Right forelimb (tissue), 1 donor: ENCODE data around the gene MBP.
"Not testable (repeated sequence)": the region's sequence is repeated elsewhere in the genome, so short reads cannot be mapped to it uniquely, and the experiment has no call there.

Experiments
- DNase-seq: peaks from one replicate; pipeline ENCODE4 v3.0.0-alpha.2; 2018

The MBP gene

DNA sequence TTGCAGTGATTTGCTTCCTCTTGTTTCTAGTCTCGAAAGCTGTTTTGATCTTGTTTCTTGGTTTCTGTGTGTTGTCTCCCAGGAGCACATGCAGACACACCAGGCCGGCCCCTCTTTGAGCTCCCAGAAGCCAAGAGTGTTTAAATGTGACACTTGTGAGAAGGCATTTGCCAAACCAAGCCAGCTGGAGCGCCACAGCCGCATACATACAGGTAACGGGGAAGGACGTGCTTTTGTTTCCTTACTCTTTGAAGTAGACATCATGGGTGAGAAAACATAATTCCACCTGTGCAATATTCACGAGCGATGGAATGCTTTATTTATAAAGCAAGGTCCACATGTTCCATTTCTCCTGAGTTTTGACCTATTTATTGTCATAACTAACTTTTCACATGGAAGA, 173.0 kb downstream of the MBP start:
- no peak for DNase-seq

DNA sequence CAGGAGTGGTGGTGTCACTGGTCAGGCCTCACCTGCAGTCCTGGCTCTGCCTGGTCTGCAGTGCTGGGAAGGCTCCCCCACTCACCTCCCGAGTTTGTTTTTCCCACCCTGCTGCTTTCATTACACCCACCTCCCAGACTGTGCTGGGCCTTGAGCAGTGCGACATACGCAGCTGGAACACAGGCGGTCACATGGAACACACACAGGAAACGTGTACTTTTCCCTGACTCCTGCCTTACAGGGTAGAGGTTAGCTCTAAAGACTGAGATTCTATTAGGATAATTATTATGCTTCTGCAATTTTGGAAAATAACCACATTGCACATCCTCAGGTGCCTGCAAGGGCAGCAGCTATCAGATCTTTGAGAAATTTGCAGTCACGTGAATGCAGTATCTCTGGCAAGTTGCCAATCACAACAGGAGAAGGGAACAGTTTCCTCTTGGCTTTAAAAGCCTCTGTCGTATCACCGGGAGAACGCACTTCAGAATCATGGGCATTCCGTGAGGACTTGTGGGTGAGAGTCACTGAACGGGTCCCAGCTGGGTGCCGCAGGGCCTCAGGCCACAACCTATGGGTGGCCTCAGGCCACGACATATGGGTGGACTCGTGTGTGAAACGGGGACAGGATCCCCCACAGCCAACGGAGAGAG, 173.8 kb downstream of the MBP start:
- DNase-seq: no peak

DNA sequence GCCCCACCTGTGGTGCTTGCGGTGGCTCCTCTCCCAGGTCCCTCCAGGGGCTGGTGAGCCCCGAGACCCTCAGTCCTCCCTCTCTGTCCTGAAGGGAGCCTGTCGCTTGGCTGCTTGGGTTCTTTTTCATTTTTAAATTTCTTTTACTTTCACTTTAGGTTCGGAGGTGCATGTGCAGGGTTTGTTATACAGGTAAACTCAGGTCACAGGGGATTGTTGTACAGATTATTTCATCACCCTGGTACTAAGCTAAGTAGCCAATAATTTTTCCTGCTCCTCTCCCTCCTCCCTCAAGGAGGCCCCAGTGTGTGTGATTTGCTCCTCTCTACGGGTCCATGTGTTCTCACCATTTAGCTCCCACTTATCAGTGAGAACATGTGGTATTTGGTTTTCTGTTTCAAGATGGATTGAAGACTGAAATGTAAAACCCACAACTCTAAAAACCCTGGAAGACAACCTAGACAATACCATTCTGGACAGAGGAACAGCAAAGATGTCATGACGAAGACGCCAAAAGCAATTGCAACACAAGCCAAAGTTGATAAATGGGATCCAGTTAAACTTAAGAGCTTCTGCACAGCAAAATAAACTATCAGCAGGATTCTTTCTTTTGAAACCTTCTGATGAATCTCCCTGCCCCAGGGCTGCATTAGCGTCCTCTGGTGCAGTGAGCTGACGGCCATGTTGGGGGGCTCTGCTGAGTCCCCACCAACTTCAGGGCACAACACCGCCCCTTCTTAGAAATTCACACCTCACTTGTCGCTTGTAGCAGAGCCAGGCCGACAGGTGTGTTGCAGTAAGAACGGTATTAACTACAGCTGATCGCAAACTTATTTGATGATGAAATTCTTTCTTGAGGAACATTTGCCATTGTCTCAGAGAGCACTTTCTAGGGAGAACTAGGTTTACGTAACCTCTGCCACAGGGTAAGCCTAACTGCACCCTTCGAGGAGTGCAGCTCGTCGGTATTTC, 174.9 kb downstream of the MBP start:
- DNase-seq: no peak

DNA sequence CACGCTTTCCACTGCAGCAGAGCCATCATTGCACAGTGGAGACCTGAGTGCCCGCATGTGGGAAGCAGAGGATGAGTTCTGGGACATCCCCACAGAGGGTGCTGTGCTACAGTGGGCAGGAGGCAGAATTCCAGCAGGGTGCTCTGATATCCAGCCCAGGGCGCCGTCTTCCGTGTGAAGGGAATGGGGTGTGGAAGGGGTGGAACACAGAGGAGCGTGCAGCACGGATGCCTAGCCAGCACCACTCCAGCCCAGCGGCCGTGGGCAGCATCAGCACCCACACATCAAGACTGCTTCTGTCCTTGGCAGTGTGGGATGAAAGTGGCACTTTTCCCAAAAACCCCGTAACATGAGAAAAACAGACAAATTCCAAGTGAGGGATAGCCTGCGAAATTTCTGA, 175.9 kb downstream of the MBP start:
- DNase-seq: peak; percentile 31

DNA sequence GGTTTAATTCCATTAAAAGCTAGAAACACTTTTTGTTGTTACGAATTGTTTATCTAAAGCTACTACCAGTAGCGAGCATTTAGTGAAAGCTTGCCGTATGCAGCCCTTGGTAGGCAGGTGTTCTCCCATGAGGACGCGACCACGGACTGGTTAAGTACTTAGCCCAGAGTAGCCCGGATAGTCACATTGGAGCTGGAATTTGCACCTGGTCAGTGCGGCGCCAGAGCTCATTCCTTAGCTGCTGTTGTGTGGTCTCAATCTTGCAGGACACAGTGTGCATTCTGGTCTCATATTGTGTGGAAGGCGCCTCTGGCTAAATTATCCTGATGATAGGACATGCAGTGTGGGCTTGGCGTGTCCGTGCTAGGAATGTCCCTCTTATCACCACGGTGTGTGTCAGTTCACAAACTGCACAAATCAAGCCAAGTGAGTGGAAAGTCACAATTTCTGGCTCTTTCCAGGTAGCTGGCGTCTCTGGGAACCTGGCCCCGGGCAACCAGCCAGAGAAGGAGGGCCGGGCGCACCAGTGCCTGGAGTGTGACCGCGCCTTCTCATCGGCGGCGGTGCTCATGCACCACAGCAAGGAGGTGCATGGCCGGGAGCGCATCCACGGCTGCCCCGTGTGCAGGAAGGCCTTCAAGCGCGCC, 176.9 kb downstream of the MBP start:
- peak; percentile 42 for DNase-seq

DNA sequence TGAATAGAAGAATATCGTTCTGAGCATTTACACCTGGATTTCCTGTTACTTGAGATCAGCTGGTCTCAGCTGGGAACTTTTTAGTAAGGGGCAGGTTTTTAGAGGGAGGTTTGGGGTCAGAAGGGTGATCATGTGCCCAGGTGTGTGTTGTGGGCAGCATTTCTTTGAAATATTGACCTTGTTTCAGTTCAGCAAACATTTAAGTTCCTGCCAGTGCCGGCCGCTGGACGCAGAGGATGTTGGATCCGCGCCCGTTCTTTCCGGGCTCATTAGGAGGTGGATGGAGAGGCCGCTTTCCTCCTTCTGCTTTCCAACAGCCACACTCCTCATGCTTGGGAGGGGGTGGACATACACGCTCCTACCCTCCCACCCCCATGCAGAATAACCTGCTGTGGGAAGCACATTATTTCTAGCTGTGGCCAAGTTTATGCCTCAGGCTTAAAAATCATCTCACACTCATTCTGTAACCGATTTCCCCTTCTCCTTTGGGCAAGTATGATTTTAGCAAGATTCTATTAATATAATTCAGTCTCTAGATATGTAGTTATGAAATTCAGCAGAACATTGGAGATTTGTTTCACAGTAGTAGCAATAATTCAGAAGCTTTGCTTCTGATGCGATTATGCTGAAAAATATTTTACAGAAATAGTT, 178.9 kb downstream of the MBP start:
- peak; percentile 77 for DNase-seq

DNA sequence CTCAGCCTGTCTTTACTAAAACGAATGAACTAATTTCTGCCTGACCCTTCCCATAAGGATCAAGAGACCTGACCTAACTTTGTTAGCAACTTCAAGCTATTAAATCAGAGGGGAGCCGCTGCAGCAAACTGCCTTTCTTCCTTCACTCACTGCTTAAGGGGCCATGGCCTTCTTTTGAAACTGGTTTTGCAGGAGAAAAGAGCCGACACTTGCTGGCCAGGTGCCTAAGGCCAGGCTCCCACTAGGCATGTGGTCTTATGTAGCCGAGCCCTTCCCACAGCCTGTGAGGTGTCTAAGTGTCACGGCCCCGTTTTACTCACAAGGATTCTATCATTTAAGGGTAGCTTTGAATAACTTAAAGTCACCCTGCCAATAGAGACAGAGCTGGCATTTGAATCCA, 179.4 kb downstream of the MBP start:
- no peak for DNase-seq

DNA sequence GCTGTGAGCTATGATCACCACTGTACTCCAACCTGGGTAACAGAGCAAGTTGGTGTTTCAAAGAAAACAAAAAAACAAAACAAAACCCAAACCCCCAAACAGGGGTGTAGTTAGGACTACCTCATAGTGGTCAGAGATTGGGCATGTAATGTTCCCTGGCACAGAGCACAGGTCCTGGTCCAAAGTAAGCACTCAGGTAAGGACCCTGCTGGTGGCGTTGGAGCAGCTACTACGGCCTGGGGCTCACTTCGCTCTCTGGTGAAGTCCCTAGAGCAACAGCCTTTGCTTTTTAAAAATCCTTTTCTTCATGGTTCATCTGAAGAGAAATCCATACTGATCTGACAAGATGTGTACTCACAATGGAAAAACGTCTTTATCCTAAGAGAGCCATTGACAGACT, 179.8 kb downstream of the MBP start:
- DNase-seq: no peak

DNA sequence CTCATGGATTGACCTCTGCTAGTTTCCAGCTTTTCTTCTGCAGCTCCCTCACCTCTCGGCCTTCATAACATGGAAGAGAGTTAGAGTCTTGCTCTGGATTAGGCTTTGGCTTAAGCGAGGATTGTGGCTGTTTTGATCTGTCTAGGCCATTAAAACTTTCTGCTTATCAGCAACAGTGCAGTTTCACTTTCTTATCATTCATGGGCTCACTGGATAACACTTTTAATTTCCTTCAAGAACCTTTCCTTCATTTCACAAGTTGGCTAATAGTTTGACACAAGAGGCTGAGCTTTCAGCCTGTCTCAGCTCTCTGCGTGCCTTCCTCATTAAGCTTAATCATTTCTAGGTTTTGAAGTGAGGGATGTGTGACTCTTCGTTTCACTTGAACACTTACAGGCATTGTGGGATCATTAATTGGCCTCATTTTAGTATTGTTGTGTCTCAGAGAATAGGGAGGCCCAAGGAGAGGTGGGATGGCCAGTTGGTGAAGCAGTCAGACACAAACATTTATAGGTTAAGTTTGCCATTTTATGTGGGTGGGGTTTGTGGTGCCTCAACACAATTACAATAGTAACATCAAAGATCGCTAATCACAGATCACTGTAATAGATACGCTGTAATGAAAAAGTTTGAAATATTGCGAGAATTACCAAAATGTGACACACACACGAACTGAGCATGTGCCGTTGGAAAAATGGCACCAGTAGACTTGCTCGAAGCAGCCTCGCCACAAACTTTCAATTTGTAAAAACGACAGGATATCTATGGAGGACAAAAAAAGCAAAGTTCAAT, 180.9 kb downstream of the MBP start:
- no peak for DNase-seq

DNA sequence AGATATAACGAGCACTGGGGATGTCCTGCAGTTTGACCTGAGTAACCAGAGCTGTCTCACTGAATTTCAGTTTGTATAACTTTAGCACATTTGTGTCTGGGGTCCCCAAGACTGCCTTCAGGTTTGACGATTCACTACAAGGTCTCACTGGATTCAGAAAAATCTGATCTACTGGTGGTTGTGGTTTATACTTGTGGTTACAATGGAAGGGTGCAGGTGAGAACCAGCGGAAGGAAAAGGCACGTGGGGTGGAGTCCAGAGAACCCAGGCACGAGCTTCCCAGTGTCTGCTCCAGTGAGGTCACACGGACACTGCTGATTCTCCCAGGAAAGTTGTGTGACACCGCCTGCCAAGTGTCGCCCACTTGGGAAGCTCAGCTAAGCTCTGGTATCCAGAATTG, 184.2 kb downstream of the MBP start:
- no peak for DNase-seq

DNA sequence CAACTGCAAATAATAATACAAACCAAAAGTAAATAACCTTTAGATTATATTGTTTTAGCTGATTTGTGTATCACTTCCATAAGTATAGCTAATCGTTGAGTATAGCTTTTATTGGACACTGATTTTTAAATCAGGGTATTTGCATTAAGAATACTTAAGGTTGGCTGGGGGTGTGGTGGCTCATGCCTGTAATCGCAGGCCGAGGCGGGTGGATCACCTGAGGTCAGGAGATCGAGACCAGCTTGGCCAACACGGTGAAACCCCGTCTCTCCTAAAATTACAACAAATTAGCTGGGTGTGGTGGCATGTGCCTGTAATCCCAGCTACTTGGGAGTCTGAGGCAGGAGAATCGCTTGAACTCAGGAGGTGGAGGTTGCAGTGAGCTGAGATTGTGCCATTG, 188.2 kb downstream of the MBP start:
- DNase-seq: not testable (repeated sequence)

DNA sequence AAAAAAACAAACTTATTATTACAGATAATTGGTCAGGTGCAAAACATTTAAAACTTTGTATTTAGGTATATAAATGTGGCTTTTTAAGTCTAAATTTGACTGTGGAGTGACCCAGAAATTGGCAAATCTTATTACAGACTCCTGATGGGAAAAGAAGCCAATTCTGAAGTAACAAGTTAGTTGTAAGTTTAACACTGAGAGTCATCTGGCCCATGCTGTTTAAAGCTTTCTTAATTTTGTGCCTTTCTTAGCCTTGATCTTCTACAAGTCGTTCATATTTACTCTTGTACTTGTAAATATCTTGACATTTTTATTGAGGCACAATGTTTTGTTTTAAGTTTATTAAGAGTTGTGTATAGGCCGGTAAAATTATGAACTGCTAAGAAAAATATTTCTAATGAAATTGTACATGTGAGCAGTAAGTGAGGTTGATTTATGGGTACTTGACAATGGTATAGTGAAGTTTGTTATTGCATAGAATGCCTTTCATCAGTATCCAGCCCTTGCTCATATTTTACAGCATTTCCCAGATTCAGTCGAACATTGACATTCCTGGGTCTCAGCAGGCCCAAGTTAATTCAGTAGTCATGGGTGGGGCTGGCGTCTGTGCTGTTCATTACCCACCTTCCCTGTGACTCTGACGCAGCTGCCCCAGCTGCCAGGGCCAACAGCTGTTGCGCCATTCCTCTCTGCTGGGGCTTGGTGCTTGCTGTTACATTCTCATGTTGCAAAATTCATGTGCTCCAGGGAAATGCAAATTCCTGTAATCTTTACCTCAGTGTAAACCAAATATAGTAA, 188.8 kb downstream of the MBP start:
- DNase-seq: no peak

DNA sequence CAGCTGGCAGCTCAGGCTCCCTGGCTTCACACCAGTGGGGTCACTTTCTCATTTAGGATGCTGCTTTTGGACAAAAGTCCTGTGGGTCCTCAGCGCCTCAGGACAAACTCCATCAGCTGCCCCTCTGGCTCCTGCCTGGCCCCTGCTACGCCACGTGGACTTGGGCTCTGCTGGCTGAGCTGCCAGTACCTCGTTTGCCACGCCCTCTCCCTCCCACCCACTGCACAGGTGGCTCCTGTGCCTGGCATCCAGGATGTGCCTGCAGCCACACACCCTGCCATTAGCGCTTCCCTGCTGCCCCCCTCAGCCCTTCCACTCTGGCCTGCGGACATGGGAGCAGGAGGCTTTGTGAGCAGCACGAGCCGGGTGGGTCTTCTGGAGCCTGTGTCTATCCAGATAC, 191.3 kb downstream of the MBP start:
- no peak for DNase-seq

DNA sequence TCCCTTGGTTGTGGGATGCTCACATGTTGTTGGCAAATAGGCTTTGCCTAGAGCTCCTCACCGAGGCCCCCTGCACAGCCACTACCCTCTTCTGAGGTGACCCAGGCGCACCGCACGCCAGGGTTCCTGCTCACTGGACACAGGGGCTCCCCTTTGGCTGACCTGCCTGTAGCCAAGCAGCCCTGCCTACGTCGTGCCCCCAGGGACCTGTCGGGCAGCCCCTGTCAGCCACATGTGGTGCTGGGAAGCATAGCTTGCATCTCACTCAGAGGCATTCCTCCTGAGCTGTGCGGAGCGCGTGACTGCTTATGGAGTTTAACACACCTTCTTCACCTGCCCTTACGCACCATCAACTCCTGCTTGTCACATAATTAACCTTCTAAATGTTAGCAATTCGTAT, 194.0 kb downstream of the MBP start:
- no peak for DNase-seq

DNA sequence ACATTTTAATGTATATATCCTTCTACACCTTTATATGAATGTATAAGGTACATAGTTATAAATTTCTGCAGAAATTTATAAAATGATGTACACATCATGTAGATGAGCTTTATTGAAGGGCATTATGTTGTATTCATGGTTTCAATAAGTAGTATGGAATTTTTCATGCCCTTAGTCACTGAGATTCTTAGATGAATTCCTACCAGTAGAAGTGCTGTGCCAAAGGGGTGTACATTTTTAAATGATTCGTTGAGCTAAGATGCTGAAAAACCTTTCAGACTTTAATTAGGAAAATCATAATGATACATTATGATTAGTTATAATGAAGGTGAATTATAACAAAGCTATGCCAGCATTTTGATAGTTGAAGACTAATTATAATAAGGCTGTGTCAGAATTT, 195.0 kb downstream of the MBP start:
- DNase-seq: no peak

DNA sequence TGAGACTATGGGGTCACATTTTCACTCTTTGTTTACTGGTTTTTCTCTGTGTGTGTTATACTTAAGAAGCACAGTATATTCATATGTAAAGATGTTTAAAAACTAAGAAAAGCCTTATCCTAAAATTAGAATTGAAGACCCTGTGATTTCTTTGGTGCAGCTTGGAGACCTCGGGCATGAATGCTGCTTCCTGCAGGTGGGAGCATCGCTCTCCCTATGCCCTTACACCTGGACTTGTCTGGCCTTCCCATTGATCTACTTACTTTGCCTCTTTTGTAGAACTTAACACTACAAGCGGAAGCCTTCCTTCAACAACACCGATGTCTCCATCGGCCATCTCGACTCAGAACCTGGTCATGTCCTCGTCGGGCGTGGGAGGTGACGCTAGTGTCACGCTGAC, 195.7 kb downstream of the MBP start:
- DNase-seq: no peak

DNA sequence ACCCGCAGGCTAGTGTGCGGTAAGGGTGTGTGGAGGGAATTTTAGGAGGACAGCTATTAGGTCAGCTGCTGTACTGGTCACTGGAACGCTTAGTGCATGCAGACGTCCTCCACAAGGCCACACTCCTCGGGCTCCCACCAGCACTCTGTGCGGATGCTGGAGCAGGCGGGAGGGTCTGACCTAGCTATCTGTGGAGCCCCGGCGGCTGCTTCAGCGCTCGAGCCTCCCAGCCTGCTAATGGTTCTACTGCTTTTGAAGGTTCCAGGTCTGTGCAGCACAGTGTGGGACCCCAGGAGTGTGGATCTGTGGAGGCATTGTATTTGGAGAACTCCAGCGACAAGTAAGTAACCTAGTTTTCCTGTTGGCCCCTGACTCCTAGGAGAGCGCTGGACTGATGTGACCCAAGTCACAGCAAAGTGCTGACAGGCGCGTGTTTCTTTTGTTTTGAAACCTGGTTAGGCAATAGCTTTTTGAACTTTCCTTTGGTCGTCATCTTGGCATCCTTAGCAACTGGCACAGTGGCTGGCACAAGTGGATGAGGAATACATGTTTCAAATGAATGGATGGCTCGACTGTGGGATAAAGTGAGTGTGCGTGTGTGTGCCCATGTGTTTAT, 196.8 kb downstream of the MBP start:
- no peak for DNase-seq

DNA sequence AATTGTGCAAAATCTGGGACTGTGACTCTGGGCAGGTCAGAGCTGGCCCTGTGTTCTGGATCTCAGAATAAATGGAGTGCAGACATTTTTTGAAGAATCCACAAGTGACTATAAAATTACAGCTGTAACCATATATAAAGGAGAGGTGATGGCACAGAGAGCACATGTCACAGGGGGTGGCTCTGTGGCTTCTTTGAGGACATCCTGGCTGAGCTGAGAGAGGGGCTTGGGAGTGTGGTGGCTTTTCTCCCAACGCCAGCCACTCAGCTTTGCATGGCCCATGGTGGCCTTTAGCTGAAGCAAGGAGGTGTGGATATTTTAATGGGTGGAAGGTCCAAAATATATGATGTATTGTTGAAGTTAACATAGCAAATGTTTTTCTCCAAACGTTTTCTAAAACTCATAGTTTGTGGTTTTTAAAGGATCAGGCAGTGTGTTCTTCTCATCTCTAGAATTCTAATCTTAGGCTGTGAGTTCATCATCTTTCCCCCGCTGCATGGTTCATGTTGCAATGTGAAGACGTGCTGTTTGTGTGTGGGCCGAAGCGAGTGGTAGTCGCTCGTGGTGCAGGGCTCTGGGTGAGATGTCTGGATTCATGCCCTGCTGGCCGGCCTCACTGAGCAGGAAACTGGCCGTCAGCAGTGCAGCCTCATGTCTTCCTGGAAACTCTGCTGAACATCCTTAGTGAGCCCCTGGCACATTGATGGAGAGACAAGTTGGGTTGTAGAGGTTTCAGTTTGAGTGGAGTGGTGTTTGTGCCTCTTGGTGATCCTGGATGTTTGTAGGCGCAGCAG, 200.4 kb downstream of the MBP start:
- DNase-seq: no peak

DNA sequence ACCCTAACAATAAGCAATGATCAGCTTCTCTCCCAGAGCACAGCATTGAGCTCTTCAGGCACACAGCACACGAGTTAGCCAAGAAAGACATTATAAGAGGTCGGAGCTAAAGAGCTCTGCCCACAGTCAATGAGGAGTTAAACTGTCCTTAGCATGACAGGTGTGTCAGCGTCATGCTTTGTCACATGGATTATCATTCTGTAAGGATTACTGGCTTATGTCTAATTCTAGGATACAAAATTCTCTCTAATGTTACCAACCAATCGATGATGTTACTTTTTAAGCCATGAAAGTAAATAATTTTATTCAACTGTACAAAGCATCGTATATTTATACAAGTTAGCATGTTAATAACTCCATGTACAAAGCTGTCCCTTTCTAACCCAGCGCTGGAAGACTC, 201.4 kb downstream of the MBP start:
- DNase-seq: no peak
